GM19455 (cell line): ENCODE data around the gene GPSM1.

Source experiments
- ATAC-seq: cut with Tn5 transposase; IDR thresholded peaks from one replicate; pipeline ENCODE4 v1.9.1; 2021; ENCODE audit not compliant: unreplicated experiment

GPSM1 gene

DNA sequence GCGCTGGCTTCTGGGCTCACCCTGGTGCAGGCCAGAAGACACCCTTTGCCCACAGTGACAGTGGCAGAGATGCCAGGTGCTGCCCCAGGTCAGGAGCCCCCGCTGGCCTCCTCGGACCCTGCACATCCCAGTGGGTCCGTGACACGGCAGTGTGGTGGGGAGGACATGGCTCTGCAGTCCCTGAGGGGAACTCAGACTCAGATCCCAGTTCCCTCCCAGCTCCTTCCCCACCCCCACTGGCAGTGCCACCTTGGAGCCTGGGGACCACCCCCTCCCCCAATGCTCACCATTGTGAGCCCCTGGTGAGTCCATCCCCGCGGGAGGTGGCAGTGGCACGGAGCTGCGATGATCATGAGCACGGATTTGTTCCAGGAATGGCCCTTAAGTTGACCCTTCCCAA, 22.9 kb upstream of the GPSM1 start:
- no peak for ATAC-seq

DNA sequence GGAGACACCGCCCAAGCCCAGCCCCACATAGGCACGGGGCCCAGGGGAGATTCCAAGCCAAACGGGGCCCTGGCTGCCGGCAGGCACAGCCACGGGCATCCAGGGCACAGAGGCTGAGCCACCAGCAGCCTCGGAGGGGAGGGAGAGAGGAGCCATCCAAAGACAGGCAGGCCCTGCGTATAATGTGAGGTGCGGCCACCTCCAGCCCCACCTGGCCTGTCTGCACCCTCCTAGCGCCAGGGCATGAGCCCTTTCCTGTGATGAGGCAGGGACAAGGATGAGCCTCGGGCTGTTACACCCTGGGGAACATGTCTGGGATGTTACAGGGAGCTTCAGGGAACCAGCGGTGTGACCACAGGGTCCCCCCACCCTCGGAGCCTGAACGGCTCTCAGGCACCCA, 22.4 kb upstream of the GPSM1 start:
- ATAC-seq, result no peak

DNA sequence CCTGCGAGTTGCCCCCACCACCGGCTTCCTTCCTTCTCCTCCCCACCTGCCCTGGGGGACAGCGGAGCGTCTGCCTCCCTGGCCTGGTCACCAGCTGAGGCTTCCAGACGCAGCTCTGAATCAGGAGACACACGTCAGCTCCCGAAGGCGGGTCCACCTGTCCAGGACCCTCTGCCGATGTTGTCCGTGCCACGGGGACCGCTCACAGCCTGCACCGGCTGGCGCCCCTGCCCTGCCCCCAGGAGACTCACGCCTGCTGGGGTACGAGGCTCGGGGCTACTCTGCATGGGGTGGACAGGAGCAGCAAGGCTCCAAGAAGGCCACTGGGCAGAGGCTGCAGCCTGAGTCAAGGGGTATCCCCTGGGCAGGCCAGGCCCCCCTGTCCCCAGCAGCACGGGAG, 21.5 kb upstream of the GPSM1 start:
- no peak for ATAC-seq

DNA sequence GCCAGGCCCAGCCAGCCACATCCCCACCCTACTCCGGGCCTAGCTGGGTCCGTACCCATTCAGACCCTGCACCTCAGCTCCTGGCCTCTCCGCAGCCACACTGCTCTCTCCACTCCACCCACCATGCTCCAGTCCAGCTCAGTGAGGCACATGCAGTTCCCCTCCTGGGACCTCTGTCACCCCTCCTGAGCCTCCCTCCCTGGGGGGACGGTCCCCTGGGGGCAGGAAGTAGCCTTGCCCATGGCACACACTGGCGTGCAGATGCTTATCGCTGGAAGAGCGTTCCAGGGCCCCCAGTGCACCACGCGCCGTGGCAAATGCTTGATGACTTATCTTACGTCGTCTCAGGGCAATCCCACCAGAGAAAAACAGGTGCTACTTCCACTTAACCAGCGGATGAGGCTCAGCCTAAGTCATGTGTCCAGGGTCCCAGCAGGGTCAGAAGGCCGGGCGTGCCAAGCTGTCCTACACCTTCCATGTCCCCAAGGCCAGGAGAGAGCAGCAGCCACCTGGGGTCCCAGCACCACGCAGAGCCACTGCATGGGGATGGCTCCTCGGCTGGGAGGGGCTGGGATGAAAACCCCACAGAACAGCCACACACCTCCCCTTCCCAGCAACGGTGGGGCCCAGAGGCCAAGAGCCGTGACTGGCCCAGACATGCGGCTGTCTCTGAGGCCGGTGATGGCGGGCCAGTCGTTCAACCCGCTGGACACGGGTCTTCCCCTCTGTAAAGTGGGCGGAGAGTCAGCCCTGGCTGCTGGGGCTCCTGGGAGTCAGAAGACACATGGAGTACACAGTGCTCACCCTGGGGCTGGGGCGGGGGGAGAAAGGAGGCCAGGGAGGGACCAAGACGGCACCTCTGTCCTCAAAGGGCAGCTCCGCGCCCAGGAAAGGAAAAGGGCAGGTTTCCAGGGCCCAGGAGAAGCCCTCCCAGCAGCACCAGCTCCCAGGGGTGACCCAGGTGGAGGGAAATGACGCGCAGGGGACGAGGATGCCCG, 20.8 kb upstream of the GPSM1 start:
- no peak for ATAC-seq

DNA sequence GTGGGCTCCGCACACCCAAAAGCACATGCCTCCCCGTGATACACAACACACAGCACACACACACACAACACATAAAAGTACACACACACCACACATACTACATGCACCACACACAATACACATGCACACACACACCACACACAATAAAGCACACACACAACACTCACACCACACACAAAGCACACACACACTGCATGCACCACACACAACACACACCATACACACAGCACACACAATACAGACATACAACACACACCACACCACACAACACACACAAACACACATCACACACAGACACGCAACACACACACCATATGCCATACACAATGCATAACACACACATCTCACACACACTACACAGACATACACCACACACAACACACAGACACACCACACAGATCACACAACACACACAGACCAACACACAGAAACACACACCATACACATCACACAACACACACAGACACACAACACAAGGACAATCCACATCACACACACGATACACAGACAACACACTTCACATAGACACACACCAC, 20.1 kb upstream of the GPSM1 start:
- ATAC-seq, result no peak

DNA sequence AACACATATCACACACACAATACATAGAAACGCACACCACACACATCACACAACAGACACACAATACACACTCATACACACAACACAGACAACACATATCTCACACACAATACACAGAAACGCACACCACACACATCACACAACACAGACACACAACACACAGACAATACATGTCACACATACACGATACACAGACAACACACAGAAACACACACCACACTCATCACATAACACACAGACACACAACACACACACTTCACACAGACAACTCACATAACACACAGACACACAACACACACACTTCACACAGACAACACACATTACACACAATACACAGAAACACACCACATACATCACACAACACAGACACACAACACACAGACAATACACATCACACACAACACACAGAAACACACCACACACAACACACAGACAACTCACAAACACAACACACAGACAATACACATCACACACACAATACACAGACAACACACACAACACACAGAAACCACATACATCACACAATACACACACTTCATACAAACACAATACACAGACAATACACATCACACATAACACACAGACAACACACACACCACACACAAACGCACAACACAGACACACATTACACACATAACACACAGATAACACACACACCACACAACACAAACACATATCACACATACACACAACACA, 19.2 kb upstream of the GPSM1 start:
- no peak for ATAC-seq

DNA sequence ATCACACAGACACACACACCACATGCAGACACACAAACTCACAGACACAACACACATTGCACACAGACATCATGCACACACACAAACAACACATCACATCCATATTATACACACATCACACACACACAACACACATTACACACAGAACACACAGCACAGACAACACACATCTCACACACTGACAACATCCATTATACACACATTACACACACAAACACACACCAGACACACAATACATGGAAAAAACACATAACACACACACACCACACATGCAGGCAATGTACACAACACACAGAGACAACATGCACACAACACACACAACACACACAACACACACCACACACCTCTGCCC, 18.7 kb upstream of the GPSM1 start:
- no peak for ATAC-seq

DNA sequence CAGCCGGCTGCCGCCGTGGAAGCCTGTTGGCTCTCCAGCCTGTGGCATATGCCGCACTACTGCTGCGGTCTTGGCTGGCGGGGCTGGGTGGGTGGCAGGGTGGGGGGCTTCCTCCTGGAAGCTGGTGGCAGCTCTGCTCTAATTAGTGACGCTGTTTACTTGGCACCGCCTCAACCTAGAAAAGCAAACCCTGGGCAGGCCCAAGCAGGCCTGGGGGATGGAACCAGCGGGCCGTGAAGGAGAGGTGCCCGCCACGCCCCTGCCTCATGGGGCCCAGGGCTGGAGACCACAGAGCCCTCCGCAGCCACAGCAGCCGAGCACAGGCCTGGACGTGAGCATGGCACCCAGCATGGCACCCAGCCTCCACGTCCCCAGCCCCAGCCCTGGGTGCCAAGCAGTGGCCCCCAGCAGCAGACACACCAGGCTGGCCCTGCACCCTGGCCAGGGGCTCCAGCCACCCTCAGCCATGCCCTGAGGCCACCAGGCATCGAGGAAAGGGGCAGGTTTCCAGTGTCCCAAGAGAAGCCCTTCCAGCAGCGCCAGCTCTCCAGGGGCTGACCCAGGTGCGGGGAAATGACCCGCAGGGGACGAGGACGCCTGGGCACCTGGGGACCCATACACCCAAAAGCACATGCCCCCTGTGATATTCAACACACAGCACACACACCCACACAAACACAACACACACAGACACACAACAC, 18.1 kb upstream of the GPSM1 start:
- no peak for ATAC-seq

DNA sequence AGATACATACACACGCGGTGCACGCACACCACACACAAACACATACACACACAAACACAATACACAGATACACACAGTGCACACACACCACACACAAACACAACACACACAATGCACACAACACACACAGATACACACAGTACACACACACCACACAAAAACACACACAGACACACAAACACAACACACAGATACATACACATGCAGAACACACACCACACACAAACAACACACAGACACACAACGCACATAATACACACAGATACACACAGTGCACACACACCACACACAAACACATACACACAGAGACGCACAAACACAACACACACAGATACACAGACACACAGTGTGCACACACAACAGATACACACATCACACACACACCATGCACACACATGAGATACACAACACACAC, 17.5 kb upstream of the GPSM1 start:
- ATAC-seq, result no peak

DNA sequence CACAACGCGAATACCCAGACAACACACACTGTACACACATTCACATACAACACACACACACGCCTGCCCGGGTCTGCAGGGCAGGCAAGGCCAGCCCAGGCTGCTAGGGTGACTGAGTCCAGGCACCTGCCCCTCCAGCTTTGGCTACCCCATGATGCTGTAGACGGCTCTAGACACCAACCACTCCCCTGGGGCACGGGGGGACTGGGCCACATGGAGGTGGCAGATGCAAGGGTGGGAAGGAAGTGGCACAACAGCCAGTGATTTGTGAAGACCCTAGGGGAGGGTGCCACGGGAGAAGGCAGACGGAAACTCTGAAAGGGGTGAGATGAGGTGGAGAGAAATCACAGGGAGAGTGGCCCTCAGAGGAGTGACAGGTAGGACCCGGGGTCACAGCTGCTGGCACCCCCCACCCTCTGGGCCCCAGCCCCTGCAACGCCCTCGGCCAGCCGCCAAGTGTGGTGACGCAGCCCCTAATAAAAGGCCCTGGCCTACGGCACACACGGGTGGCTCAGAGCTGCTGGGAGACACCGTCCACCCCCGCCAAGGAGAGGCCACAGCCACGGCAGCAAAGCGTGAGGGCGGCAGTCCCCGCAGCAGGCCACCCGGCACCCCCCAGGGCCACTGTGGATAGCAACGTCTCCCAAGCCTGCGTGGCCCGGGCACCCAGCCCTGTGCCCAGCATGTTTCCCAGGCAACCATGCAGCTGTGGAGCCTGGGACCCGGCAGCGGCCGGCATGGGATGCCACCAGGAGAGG, 16.9 kb upstream of the GPSM1 start:
- no peak for ATAC-seq

DNA sequence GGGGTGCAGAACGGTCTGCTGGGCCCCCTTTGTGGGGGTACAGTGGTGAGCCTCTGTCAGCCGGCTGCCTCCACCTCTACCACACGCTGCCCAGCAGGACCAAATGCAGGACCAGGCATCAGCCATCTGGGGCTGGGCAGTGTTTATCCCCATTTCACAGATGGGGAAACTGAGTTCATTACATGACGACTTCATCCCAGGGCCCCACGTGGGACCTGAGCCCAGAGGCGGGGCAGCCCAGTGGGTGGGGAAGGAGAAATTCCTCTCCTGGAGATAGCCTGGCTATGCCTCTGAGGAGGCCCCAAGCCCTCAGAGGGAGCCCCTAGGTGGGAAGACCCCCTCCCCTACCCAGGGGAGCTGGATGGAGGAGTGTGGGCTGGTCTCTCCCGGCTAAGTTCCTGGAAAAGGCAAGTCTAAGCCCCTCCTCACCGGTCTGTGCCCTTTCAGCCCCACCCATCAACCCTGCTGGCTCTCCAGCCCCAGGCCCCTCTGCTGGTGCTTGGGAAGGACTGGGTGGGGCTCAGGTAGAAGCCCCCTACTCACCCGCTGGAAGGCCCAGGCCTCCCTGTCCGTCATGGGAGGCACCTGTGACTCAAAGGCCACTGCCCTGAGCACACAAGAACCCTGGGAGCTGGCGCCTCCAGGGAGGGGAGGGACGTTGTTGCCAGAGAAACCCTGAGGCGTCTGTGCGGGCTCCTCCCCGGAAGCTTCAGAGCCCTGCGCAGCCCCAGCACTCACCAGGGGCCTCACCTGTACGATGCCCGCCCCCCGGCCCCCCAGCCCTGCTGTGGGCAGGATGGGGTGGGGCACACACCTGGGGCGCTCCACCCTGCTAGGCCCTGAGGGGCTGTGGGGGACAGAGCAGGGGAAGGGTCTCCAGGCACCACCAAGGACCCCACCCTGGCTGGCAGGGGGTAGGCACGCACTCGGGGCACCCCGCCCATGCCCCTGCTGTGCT, 16.0 kb upstream of the GPSM1 start:
- no peak for ATAC-seq

DNA sequence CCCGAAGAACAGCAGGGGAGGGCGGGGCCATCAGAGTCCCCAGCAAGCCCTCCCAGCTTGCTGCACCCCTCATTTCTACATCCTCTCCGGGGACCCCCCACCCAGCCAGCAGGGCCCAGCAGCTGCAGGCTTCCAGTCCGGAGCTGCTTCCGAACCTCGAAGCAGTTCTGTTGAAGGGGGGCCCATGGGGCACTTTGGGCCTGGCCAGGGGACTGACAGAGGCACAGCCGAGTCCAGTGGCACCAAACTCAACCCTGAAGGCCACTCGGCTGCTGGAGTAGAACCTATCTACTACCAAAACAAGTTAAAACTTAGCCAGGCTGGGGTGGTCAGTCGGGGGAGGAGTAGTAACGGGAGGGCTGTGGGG, 15.3 kb upstream of the GPSM1 start:
- no peak for ATAC-seq

DNA sequence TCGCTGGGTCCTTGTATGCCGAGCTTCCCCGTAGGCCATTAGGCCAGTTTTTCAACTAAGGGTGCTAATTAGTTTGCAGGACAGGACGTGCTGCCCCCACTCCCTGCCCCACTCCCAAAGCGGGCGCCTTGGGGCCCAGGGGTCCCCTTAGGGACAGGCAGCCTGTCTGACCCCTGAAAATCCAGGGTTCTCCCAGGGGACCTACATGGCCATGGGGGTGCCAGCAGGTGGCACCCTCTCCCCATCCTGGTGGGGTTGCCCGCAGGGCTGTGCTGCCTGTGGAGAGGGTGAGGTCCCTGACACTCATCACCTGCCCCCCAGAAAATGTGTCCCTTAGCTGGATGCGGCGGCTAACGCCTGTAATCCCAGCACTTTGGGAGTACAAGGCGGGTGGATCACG, 14.9 kb upstream of the GPSM1 start:
- ATAC-seq, result no peak

DNA sequence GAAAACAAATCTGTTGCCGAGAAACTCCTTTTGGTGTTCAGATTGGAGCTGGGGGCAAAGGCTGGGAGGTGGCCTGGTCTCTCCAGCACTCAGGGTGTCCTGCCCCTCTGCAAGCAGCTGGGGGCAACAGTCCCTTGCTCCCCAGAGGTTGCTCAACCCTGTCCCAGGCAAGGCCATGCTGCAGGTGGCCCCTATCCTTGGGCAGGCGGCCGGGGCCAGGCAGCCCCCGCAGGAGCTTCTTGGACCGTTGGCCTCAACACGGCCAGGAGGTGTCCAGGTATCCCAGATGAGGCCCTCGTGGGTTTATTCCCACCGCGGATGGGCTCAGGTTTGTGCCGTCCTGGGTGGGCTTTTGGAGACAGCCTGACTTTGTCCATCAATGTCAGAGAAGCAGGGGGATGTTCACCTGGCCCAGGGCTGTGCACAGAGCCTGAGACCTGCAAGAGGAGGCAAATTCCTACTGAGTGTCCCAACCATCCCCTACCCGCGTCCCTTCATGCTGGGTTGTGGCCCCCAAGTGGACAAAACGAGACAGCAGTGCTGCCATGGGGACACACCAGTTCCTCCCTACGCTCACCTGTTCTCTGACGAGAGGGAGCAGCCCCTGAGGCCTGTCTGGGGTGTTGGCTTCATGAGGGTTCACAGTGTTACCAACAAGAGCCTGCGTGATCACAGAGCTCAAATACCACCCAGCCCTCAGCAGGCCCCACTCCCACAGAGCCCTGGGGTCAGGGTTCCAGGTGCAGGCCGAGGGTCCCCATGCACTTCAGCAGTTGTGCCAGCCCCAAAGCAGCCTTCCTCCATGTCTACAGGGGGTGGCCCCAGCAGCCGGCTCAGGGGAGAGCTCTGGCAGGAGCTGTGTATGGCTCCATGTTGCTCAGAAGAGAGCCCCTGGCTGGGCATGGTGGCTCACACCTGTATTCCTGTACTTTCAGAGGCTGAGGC, 14.0 kb upstream of the GPSM1 start:
- no peak for ATAC-seq

DNA sequence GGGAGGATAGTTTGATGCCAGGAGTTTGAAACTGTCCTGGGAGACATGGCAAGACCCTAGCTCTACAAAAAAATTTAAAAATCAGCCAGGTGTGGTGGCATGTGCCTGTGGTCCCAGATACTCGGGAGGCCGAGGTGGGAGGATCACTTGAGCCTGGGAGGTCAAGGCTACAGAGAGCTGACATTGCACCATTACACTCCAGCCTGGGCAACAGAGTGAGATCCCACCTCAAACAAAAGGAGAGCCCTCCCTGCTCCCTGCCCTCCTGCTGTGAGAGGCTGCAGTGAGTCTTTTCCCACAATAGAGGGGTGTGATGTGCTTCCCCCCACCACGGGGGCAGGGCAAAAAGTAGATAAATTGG, 13.3 kb upstream of the GPSM1 start:
- no peak for ATAC-seq

DNA sequence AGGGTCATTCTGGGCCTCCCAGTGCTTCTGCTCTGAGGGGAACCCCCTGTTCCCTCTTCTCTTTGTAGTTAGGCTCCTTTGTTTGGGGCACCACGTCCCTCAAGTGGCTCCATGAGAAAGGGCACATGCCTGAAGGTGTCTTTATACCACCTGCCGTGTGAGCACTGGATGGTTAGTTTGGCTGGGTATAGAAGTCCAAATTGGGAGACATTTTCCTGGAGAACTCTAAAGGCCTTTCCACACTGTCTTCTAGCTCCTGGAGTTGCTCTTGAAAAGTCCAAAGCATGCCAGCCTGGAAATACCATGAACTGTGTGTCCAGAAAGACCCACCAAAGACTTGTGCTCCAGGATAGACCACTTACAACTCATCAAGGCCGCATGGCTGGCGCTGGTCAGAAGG, 12.4 kb upstream of the GPSM1 start:
- no peak for ATAC-seq

DNA sequence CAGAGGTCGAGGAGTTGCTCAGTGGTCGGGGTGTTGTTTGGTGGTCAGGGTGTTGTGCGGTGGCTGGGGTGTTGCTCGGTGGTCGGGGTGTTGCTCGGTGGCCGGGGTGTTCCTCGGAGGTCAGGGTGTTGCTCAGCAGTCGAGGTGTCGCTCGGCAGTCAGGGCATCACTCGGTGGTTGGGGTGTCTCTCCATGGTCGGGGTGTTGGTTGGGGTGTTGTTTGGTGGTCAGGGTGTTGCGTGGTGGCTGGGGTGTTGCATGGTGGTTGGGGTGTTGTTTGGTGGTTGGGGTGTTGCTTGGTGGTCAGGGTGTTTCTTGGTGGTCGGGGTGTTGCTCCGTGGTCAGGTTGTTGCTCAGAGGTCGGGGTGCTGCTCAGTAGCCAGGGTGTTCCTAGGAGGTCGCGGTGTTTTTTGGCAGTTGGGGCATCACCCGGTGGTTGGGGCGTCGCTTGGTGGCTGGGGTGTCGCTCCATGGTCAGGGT, 11.0 kb upstream of the GPSM1 start:
- no peak for ATAC-seq

DNA sequence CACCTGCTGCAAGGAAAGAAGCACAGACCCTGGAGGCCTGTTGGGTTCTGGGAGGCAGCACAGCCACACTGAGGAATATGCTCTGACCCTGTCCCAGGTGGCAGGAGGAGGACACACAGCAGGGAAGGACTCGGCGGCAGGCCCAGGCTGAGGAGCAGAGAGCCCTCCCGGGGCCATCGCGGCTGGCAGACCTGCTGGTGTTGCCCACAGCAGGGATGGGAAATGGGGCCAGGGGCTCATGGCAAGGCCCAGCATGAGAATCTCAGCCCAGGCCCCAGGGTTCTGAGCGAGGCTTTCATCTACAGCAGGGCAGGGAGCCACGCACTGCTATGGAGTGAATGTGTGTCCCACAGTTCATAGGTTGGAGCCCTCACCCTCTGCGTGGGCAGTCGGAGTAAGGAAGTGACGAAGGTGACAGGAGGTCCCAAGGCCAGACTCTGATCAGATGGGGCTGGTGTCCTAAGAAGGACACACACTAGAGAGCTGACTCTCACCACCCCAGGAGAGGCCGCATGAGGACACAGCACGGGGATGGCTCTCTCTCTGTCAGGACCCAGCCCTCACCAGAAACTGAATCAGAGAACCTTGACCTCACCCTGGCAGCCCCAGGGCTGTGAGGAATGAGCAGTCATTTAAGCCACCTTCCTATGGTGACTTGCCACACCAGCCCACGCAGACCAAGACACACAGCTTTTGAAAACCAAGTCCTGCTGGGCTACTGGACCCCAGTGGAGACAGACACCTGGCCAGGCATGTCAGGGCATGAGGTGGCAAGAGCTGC, 10.3 kb upstream of the GPSM1 start:
- no peak for ATAC-seq
